ENCODE data around the gene BCAT1.
A peak's percentile ranks its signal among the peaks of the same experiment; 100 is the strongest.
"Not testable (repeated sequence)": the region's sequence is repeated elsewhere in the genome, so short reads cannot be mapped to it uniquely, and the experiment has no call there.

BCAT1 gene

DNA sequence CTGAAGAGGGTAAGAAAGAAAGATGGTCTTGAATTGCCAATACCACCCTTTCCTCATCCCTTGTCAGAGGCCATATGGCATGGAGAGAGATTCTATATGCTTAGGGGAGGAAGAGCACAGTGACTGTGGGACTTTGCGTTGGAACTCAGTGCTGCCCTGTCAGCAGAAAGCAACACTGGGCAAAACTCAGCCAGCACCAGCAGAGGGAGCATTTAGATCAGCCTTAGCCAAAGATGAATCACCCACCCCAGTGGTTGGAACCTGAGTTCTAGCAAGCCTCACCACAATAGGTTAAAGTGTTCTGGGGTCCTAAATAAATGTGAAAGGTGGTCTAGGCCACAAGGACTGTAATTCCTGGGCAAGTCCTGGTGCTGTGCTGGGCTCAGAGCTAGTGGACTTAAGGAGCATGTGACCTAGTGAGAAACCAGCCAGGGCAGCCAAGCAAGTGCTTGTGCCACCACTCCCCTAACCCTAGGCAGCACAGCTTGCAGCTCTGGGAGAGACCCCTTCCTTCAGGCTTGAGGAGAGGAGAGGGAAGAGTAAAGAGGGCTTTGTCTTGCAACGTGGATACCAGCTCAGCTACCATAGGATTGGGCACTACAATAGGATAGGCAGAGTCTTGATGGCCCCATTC lies 11.4 kb upstream of the BCAT1 start:
- peak; percentile 60 for DNase-seq (ENCODE audit: low spot score)

GRCh38 chr12:24956351-24956750 lies 7.5 kb upstream of the BCAT1 start:
- DNase-seq (ENCODE audit: low spot score) = not testable (repeated sequence)

GRCh38 chr12:24955853-24956252 lies 7.0 kb upstream of the BCAT1 start:
- DNase-seq (ENCODE audit: low spot score) = no peak

DNA sequence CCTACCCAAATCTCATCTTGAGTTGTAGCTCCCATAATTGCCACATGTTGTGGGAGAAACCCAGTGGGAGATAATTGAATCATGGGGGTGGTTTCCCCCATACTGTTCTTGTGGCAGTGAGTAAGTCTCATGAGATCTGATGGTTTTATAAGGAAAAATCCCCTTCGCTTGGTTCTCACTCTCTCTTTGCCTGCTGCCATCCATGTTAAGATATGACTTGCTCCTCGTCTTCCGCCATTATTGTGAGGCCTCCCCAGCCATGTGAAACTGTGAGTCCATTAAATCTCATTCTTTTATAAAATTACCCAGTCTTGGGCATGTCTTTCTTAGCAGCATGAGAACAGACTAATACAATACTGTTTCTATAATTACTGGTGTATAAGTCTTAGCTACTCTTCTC lies 6.5 kb upstream of the BCAT1 start:
- DNase-seq (ENCODE audit: low spot score) = no peak

- no peak for DNase-seq (ENCODE audit: low spot score)
These were observed 5.4 kb upstream of the BCAT1 start for GRCh38 chr12:24954261-24954660.

GRCh38 chr12:24952389-24952788 lies 3.5 kb upstream of the BCAT1 start:
- DNase-seq (ENCODE audit: low spot score) = no peak

- DNase-seq (ENCODE audit: low spot score) = no peak
These were observed 1.4 kb upstream of the BCAT1 start for GRCh38 chr12:24950231-24950834.

DNA sequence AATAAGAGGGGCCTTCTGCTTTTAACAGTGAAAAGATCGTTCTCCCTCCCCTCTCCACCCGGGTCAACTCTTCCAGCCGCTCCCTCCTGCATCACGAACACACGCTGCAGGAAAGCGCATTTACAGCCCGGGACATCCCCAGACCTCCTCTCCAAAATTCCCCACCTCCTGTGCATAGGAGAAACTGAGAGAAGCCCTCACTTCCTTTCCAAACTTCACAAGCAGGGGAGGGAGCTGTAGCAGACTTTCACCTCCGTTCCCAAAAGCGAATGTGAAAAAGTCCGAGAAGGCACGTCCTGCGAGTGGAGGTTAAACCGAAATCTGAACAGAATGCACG lies 513 bp downstream of the BCAT1 start:
- peak; percentile 56 for DNase-seq (ENCODE audit: low spot score)

GRCh38 chr12:24947541-24948419 lies 1.1 kb downstream of the BCAT1 start:
- no peak for DNase-seq (ENCODE audit: low spot score)

- DNase-seq (ENCODE audit: low spot score) = no peak
These were observed 3.1 kb downstream of the BCAT1 start for GRCh38 chr12:24945845-24946244.

GRCh38 chr12:24945039-24945438 lies 3.9 kb downstream of the BCAT1 start:
- no peak for DNase-seq (ENCODE audit: low spot score)

- DNase-seq (ENCODE audit: low spot score) = no peak
These were observed 4.3 kb downstream of the BCAT1 start for GRCh38 chr12:24944601-24944975.

DNA sequence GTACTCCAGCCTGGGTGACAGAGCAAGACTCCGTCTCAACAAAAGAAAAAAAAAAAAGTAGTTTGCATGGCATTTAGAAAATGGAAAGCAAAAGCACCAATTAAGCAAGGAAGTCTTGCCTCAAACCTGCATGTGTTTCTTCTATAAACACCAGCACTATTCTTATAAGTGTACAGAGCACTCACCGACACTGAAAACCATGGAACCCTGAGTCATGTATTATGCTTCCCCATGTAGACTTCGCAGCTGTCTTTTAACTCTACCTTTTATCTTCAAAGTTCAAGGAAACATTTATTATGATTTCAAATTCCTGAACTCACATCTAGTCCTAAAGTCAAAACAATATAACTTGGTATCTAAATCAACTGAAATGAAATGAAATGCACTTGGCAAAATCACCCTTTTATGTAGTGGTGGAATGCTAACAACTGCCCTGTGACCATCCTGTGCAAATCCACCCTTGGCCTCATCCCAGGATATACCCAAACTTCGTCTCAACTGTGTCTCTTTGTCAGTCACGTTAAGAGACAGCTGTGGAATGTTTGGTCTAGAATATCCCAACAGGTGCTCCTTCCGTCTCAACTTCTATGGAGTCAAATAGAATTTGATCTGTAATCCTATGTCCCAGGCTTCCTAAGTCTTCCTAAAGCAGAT lies 4.8 kb downstream of the BCAT1 start:
- DNase-seq (ENCODE audit: low spot score) = no peak

DNA sequence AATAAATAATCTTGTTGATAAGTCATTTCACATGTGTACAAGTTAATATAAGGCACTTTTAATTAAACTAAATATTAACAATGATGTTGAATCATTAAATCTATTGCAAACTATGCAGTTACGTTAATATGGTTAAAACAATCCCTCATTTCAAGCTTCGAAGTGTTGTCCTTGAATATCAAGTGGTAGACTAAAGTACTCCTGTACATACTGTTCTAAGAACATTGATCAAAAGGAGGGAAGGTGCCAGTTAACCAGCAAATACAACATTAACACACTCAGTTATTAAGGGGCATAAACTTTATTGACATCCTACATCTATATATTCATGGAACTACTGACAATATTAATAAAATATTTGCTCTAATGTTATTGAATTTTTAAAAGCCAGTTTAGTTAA lies 8.7 kb downstream of the BCAT1 start:
- DNase-seq (ENCODE audit: low spot score) = no peak

- DNase-seq (ENCODE audit: low spot score) = not testable (repeated sequence)
These were observed 9.3 kb downstream of the BCAT1 start for GRCh38 chr12:24939551-24939950.

GRCh38 chr12:24938341-24938740 lies 10.6 kb downstream of the BCAT1 start:
- DNase-seq (ENCODE audit: low spot score) = no peak

- DNase-seq (ENCODE audit: low spot score) = peak; percentile 27
These were observed 11.2 kb downstream of the BCAT1 start for GRCh38 chr12:24937553-24938244.

- no peak for DNase-seq (ENCODE audit: low spot score)
These were observed 15.1 kb downstream of the BCAT1 start for GRCh38 chr12:24933694-24934407.

DNA sequence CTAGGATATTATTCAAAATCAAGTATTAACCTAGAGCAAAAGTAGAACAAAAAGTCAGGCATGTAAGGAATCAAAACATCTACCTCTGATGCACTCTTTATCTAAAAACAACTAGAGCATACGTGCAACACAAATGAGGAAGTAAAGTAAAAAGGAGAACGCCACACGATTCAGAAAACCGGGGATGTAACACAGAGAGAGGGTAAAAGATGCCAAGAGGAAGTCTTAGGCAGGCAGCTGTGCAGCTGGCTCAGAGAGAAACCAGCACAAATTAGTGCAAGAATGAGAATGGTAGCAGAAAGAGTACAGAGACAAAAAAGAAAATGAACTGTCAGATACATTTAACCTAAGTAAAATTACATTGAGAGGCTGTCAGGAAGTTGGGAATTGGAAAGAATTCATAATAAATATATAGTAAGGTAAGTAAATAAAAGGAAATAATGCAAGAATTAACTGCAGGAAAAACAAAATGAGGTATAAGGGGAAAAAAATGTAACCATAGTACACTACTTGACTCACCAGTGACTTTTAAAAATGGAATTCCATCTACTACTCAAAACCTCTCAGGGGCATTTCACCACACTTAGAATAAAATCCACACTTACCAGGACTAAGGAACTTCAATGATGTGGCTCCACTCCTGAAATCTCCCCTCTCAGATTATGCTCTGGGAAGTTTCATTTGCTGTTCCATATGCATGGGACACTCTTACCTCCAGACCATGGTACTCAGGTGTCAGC lies 17.1 kb downstream of the BCAT1 start:
- no peak for DNase-seq (ENCODE audit: low spot score)

DNA sequence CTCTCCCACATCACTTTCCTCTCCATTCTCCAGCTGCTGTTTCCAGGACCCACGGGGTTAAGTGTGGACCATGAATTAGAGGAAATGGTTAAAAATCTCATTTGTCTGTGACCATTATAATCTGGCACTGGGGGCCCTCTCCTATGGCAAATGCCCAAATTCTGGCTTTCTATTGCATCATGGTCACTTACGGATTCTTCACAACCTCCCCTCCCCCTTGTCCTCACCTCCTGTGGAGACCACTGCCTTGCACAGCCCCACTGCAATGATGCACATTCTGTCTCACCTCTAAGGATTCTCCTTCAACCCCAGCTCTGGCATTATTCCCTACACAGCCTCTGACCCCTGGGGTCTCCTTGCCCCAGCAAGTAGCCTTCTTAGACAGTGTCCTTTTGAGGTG lies 18.9 kb downstream of the BCAT1 start:
- DNase-seq (ENCODE audit: low spot score) = no peak
